Measurements from ENCODE around the gene KCNJ12. TPM values are rescaled to one million over a fixed set of nuclear protein-coding genes. Genes with fewer than 3 reads are reported as not detected.

The KCNJ12 gene
- total and polyA plus RNA-seq, 2 of the 13 experiments (the other 11 are each of a cell fraction or from before 2014, with no cell fraction given), result not detected

DNA sequence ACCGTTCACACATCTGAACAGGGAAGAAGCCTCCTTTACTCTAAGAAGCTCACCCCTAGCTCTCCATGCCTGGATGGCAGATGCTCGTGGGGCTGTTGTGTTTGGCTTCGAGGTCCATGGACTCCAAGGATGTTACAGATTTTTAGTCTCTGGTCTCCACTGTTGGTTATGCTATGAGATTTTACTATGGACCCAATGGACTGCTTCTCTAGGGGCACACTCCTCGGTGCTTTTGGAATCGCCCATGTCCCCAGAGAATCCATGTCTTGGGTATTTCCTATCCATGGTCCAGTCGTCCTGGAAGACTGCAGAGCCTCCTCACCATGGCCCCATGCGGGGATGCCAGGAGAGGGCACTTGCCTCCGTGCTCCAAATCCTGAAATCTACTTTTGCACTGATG lies 83.4 kb downstream of the KCNJ12 start:
- no TSS peak for BruUV-seq (replicated peaks)
- 8% methylated on average over 8 of the region's 8 CpGs for WGBS (ENCODE audit: low lambda C conversion rate)
- no peak for ATAC-seq
- TF ChIP-seq, protein P1, sequence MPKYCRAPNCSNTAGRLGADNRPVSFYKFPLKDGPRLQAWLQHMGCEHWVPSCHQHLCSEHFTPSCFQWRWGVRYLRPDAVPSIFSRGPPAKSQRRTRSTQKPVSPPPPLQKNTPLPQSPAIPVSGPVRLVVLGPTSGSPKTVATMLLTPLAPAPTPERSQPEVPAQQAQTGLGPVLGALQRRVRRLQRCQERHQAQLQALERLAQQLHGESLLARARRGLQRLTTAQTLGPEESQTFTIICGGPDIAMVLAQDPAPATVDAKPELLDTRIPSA (CRISPR knock-in tag; IDR thresholded peaks at IDR 0.05; ENCODE audit: borderline replicate concordance), result no peak
- TF ChIP-seq, protein P2, sequence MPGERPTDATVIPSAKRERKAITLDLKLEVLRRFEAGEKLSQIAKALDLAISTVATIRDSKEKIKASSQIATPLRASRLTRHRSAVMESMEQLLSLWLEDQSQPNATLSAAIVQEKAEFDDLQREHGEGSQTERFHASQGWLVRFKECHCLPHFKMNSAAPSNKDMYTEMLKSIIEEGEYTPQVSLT (CRISPR knock-in tag; IDR thresholded peaks at IDR 0.05; ENCODE audit: borderline replicate concordance, low read depth), result no peak
- TF ChIP-seq, protein P3, sequence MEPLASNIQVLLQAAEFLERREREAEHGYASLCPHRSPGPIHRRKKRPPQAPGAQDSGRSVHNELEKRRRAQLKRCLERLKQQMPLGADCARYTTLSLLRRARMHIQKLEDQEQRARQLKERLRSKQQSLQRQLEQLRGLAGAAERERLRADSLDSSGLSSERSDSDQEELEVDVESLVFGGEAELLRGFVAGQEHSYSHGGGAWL (CRISPR knock-in tag; IDR thresholded peaks at IDR 0.05), result no peak
- TF ChIP-seq ZNF788 (CRISPR knock-in tag; IDR thresholded peaks at IDR 0.05; ENCODE audit: borderline replicate concordance) (no peak), SP5 (CRISPR knock-in tag; IDR thresholded peaks at IDR 0.05; ENCODE audit: borderline replicate concordance, low read depth) (no peak), MED1 (CRISPR knock-in tag; IDR thresholded peaks at IDR 0.05) (no peak), ZNF569 (CRISPR knock-in tag; IDR thresholded peaks at IDR 0.05; ENCODE audit: borderline replicate concordance) (no peak)
- TF ChIP-seq, protein P4, sequence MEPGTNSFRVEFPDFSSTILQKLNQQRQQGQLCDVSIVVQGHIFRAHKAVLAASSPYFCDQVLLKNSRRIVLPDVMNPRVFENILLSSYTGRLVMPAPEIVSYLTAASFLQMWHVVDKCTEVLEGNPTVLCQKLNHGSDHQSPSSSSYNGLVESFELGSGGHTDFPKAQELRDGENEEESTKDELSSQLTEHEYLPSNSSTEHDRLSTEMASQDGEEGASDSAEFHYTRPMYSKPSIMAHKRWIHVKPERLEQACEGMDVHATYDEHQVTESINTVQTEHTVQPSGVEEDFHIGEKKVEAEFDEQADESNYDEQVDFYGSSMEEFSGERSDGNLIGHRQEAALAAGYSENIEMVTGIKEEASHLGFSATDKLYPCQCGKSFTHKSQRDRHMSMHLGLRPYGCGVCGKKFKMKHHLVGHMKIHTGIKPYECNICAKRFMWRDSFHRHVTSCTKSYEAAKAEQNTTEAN (CRISPR knock-in tag; conservative IDR thresholded peaks at IDR 0.05), result no peak
- TF ChIP-seq, protein P5, sequence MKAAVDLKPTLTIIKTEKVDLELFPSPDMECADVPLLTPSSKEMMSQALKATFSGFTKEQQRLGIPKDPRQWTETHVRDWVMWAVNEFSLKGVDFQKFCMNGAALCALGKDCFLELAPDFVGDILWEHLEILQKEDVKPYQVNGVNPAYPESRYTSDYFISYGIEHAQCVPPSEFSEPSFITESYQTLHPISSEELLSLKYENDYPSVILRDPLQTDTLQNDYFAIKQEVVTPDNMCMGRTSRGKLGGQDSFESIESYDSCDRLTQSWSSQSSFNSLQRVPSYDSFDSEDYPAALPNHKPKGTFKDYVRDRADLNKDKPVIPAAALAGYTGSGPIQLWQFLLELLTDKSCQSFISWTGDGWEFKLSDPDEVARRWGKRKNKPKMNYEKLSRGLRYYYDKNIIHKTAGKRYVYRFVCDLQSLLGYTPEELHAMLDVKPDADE (CRISPR knock-in tag; IDR thresholded peaks at IDR 0.05), result no peak
- TF ChIP-seq, protein P6, sequence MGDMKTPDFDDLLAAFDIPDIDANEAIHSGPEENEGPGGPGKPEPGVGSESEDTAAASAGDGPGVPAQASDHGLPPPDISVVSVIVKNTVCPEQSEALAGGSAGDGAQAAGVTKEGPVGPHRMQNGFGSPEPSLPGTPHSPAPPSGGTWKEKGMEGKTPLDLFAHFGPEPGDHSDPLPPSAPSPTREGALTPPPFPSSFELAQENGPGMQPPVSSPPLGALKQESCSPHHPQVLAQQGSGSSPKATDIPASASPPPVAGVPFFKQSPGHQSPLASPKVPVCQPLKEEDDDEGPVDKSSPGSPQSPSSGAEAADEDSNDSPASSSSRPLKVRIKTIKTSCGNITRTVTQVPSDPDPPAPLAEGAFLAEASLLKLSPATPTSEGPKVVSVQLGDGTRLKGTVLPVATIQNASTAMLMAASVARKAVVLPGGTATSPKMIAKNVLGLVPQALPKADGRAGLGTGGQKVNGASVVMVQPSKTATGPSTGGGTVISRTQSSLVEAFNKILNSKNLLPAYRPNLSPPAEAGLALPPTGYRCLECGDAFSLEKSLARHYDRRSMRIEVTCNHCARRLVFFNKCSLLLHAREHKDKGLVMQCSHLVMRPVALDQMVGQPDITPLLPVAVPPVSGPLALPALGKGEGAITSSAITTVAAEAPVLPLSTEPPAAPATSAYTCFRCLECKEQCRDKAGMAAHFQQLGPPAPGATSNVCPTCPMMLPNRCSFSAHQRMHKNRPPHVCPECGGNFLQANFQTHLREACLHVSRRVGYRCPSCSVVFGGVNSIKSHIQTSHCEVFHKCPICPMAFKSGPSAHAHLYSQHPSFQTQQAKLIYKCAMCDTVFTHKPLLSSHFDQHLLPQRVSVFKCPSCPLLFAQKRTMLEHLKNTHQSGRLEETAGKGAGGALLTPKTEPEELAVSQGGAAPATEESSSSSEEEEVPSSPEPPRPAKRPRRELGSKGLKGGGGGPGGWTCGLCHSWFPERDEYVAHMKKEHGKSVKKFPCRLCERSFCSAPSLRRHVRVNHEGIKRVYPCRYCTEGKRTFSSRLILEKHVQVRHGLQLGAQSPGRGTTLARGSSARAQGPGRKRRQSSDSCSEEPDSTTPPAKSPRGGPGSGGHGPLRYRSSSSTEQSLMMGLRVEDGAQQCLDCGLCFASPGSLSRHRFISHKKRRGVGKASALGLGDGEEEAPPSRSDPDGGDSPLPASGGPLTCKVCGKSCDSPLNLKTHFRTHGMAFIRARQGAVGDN (CRISPR knock-in tag; IDR thresholded peaks at IDR 0.05), result no peak
- TF ChIP-seq, protein P7, sequence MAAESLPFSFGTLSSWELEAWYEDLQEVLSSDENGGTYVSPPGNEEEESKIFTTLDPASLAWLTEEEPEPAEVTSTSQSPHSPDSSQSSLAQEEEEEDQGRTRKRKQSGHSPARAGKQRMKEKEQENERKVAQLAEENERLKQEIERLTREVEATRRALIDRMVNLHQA (CRISPR knock-in tag; IDR thresholded peaks at IDR 0.05), result no peak

More for the DNA sequence above, 83.4 kb downstream of the KCNJ12 start:
- Histone ChIP-seq H3K36me3 (replicated peaks in 1 of 2; ENCODE audit: control insufficient read depth in 1 of 2, insufficient read depth in 2 of 2, low read length in 2 of 2) (no peaks in the 10 kb centered on the region), H3K27me3 (ENCODE audit: control insufficient read depth in 1 of 2, insufficient read depth in 2 of 2, low read length in 2 of 2) (peaks cover 2 to 14% of the 10 kb centered on the region in 2 experiments; a peak in 2 of 5 replicates), H4K20me1 (ENCODE audit: insufficient read depth, low read length) (no peaks in the 10 kb centered on the region), H3K9me3 (ENCODE audit: low read length) (no peaks in the 10 kb centered on the region), H2AFZ (ENCODE audit: low read length) (no peak overlapping the region), H3K4me3 (replicated peaks in 1 of 3; ENCODE audit: insufficient read depth in 1 of 3, low read depth in 2 of 3, low read length in 3 of 3) (no peak overlapping the region), H3K9ac (ENCODE audit: insufficient read depth, low read depth, low read length) (no peak overlapping the region), H3K4me2 (ENCODE audit: low read depth, low read length) (no peak overlapping the region), H3K27ac (ENCODE audit: extremely low read length, insufficient read depth, low read length) (no peak overlapping the region), H3K79me2 (ENCODE audit: insufficient read depth, low read length) (no peaks in the 10 kb centered on the region), H3K4me1 (ENCODE audit: insufficient read depth, low read length) (no peaks in the 10 kb centered on the region)
- no peak for FAIRE-seq
- DNase-seq (ENCODE audit: low spot score), result no peak
- ChIA-PET POLR2A (no interaction called here), CTCF (ENCODE audit: low intra/inter-chr PET ratio, low total read pairs) (interaction anchor here (1.7 kb wide), 1 partner anchor 52 kb away, joined by 4 read pairs; no protein-coding TSS in a partner anchor)
- intact Hi-C loops (cut with micrococcal nuclease; ENCODE audit: unreplicated experiment), result no loop called here
- in situ Hi-C loops (cut with HindIII; ENCODE audit: extremely low pct_ligation_motif_present, low pct_unique_long_range_greater_than_20kb), result loop anchor here (5.0 to 10.0 kb wide), 2 partner anchors 53 to 175 kb away; partner anchors contain the start of gene MAP2K3

Measured in HepG2 (cell line).